Measurements from ENCODE around the gene RSRC1.

The RSRC1 gene

DNA sequence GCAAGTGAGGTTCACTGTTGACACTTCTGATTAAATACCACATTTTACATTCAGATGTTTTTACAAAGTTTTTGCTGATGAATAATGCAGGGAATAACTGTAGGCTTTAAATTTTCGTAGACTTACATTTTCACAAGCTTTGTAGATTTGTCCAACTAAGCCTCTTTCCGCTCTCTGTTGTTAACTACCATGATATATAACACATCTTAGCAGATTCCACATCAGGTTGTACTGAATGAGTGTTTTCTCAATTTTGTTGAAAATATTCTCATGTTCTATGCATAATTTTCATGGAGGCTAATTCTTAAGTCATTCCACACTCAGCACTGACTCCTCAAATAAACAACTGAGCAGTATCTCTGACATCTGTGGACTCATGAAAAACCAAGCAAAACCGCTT is 168.3 kb downstream of the RSRC1 start:
- TF ChIP-seq ZC3H10 (CRISPR knock-in tag; IDR thresholded peaks at IDR 0.05) (no peak), ISL1 (CRISPR knock-in tag; IDR thresholded peaks at IDR 0.05) (no peak)

GRCh38 chr3:158279609-158280008 is 169.7 kb downstream of the RSRC1 start:
- TF ChIP-seq ZFP30 (CRISPR knock-in tag; IDR thresholded peaks at IDR 0.05) (no peak), ZNF565 (CRISPR knock-in tag; conservative IDR thresholded peaks at IDR 0.05; ENCODE audit: low read depth) (no peak), SNAI2 (CRISPR knock-in tag; IDR thresholded peaks at IDR 0.05) (no peak), CREB5 (CRISPR knock-in tag; IDR thresholded peaks at IDR 0.05; ENCODE audit: low read depth) (no peak), BACH2 (CRISPR knock-in tag; IDR thresholded peaks at IDR 0.05; ENCODE audit: borderline replicate concordance) (no peak), CSDC2 (CRISPR knock-in tag; IDR thresholded peaks at IDR 0.05) (no peak), TSHZ2 (CRISPR knock-in tag; IDR thresholded peaks at IDR 0.05) (no peak), GLIS3 (CRISPR knock-in tag; IDR thresholded peaks at IDR 0.05) (no peak), ZFP3 (CRISPR knock-in tag; IDR thresholded peaks at IDR 0.05) (no peak), OSR1 (CRISPR knock-in tag; IDR thresholded peaks at IDR 0.05) (no peak), TOX (CRISPR knock-in tag; IDR thresholded peaks at IDR 0.05; ENCODE audit: borderline replicate concordance) (no peak), POU6F1 (CRISPR knock-in tag; IDR thresholded peaks at IDR 0.05; ENCODE audit: borderline replicate concordance, low read depth) (no peak), ESRRG (CRISPR knock-in tag; IDR thresholded peaks at IDR 0.05) (no peak), ARNTL (CRISPR knock-in tag; IDR thresholded peaks at IDR 0.05; ENCODE audit: borderline replicate concordance, low read depth) (no peak), RARB (CRISPR knock-in tag; IDR thresholded peaks at IDR 0.05) (no peak), ZNF70 (CRISPR knock-in tag; IDR thresholded peaks at IDR 0.05) (no peak)

More for the DNA sequence above, 168.3 kb downstream of the RSRC1 start:
- ATAC-seq: no peak

DNA sequence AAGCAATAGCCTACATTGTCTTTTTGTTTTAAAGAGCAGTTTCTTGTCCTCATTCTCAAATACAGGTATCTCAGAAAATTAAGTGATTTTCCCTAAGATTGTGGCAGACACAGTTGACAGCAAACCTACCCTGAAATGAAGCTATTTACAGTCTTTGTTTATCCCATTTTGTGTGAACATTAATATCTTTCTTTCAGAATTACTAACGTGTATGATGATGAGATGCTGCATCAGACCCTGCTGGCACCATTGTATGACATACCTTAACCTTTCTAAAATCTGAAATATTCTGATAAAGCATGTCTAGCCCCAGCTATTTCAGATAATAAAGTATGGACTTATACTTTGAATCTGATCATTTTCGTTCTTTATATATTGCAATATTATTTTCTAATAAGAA is 185.9 kb downstream of the RSRC1 start:
- TF ChIP-seq POU6F1 (CRISPR knock-in tag; IDR thresholded peaks at IDR 0.05; ENCODE audit: borderline replicate concordance, low read depth): no peak
- TF ChIP-seq TOX (CRISPR knock-in tag; IDR thresholded peaks at IDR 0.05; ENCODE audit: borderline replicate concordance): no peak
- no peak for TF ChIP-seq ISL1 (CRISPR knock-in tag; IDR thresholded peaks at IDR 0.05)
- no peak for TF ChIP-seq CREB5 (CRISPR knock-in tag; IDR thresholded peaks at IDR 0.05; ENCODE audit: low read depth)
- TF ChIP-seq ZFP3 (CRISPR knock-in tag; IDR thresholded peaks at IDR 0.05): no peak
- TF ChIP-seq ZC3H10 (CRISPR knock-in tag; IDR thresholded peaks at IDR 0.05): no peak
- no peak for TF ChIP-seq PPARA (CRISPR knock-in tag; IDR thresholded peaks at IDR 0.05; ENCODE audit: borderline replicate concordance)
- TF ChIP-seq ZNF70 (CRISPR knock-in tag; IDR thresholded peaks at IDR 0.05): no peak
- TF ChIP-seq ZFP30 (CRISPR knock-in tag; IDR thresholded peaks at IDR 0.05): no peak
- ATAC-seq: no peak

More at GRCh38 chr3:158279609-158280008, 169.7 kb downstream of the RSRC1 start:
- ATAC-seq: no peak

DNA sequence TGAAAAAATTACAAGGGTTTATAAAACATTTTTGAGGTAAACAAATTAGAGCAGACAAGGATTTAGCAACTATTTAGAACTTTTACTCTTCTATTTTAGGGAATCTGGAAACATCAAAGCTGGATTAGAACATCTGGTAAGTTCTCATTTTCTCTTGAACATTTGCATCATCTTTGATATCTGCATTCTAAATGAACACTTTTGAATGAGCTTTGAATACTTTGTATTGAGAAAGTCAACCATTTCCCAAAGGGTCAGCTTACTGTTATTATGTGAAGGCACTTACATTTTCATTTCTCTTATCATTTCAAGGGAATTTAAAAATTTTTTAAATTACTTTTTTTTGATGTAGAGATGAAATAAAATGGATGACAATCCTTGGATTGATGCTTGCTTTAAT is 188.1 kb downstream of the RSRC1 start:
- TF ChIP-seq, protein P1, sequence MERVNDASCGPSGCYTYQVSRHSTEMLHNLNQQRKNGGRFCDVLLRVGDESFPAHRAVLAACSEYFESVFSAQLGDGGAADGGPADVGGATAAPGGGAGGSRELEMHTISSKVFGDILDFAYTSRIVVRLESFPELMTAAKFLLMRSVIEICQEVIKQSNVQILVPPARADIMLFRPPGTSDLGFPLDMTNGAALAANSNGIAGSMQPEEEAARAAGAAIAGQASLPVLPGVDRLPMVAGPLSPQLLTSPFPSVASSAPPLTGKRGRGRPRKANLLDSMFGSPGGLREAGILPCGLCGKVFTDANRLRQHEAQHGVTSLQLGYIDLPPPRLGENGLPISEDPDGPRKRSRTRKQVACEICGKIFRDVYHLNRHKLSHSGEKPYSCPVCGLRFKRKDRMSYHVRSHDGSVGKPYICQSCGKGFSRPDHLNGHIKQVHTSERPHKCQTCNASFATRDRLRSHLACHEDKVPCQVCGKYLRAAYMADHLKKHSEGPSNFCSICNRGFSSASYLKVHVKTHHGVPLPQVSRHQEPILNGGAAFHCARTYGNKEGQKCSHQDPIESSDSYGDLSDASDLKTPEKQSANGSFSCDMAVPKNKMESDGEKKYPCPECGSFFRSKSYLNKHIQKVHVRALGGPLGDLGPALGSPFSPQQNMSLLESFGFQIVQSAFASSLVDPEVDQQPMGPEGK (CRISPR knock-in tag; IDR thresholded peaks at IDR 0.05; ENCODE audit: borderline replicate concordance): no peak
- TF ChIP-seq ISL1 (CRISPR knock-in tag; IDR thresholded peaks at IDR 0.05) (no peak), ESRRG (CRISPR knock-in tag; IDR thresholded peaks at IDR 0.05) (no peak), ZNF70 (CRISPR knock-in tag; IDR thresholded peaks at IDR 0.05) (no peak), TOX (CRISPR knock-in tag; IDR thresholded peaks at IDR 0.05; ENCODE audit: borderline replicate concordance) (no peak), OSR1 (CRISPR knock-in tag; IDR thresholded peaks at IDR 0.05) (no peak), TCF4 (CRISPR knock-in tag; IDR thresholded peaks at IDR 0.05; ENCODE audit: borderline replicate concordance) (no peak), ZNF565 (CRISPR knock-in tag; conservative IDR thresholded peaks at IDR 0.05; ENCODE audit: low read depth) (no peak)
- ATAC-seq: no peak

All from SK-N-SH treated with all-trans-retinoic acid at 6 μM for 48 hours (cell line).